CMK (cell line): ENCODE data around the gene GLMP.
"Not testable (repeated sequence)": the region's sequence is repeated elsewhere in the genome, so short reads cannot be mapped to it uniquely, and the experiment has no call there.

Experiments used
- DNase-seq: peaks from one replicate; pipeline ENCODE4 v3.0.0-alpha.2; 2010; ENCODE audit warnings: low read depth

GLMP gene, protein sequence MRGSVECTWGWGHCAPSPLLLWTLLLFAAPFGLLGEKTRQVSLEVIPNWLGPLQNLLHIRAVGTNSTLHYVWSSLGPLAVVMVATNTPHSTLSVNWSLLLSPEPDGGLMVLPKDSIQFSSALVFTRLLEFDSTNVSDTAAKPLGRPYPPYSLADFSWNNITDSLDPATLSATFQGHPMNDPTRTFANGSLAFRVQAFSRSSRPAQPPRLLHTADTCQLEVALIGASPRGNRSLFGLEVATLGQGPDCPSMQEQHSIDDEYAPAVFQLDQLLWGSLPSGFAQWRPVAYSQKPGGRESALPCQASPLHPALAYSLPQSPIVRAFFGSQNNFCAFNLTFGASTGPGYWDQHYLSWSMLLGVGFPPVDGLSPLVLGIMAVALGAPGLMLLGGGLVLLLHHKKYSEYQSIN

DNA sequence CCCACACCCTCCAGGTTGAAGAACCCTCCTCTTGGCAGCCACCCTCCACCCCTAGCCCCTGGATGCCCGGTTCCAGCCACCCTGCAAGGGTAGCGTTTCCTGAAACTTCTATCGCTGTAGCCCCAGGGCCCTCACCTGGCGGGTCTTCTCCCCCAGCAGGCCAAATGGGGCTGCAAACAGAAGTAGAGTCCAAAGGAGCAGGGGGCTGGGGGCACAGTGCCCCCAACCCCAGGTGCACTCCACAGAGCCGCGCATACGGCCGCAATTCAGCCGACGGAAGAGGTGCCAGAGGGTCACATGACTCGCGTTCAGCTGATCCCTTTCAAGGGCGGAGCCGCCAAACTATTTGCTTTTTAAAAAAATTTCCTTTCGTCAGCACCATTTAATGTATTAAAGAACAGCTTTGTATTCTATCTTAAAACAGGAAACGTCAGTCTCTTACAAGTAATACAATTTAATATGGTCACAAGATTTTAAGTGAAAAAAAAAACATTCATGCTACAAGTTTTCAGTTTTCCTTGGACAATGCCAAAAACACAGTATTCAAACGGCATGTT, at the start of gene GLMP:
Gene GLMP (minus strand): TSS at position 289 of the 557 bp plus-strand sequence. CDS start 34 bp downstream, at position 255.
- DNase-seq, result no peak

DNA sequence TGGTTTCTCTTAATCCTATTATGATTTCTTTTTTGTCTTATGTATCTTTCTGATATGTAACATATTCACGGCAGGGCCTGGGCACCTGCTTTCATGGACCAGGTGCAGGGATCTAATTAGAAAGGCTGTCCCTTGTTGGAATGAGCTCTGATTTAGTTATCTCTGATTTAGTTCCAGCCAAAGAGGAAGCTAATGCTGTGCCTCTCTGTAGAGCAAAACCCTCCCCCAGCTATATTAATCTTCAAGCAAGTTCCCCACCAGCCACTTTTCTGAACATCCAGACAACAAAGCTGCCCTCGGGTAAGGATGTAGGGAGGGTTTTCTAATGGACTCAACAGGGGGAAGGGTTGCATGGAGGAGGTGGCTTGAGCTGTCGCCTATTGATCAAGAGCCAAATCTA, 48.9 kb upstream of the GLMP start:
- DNase-seq, result no peak

DNA sequence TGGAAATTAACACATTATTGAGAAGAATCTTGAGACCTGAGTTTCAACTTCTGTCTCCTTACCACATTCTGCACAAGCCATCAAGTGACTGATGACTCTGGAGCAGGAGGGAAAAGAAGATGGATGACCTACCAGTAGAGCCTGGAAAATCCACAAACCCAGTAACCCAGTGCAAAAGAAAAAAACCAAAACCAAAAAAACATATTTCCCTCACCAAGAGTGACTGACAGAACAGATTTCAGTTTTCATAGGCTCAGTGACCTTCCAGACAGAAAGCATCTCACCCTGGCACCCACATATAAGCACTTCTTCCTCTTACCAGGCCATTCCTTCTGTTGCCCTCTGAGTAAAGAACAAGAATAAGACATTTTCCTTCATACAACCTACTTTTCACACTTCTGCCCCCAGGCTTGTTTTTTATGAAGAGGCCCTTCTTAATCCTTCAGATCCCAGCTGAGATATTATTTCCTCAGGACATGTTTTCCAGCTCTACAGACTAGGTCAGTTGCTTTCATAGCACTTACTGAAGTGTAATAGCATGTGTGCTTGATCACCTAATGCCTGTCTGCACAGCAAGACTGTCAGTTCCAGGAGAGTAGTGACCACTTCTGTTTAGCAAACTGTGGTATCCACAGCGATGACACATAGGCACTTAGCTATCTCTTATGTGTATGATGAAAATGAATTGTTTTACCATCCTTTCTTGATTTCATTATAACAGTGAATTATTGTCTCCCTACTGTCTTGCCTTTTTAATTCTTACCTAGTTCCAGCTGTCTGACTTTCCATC, 46.9 kb upstream of the GLMP start:
- DNase-seq, result no peak

DNA sequence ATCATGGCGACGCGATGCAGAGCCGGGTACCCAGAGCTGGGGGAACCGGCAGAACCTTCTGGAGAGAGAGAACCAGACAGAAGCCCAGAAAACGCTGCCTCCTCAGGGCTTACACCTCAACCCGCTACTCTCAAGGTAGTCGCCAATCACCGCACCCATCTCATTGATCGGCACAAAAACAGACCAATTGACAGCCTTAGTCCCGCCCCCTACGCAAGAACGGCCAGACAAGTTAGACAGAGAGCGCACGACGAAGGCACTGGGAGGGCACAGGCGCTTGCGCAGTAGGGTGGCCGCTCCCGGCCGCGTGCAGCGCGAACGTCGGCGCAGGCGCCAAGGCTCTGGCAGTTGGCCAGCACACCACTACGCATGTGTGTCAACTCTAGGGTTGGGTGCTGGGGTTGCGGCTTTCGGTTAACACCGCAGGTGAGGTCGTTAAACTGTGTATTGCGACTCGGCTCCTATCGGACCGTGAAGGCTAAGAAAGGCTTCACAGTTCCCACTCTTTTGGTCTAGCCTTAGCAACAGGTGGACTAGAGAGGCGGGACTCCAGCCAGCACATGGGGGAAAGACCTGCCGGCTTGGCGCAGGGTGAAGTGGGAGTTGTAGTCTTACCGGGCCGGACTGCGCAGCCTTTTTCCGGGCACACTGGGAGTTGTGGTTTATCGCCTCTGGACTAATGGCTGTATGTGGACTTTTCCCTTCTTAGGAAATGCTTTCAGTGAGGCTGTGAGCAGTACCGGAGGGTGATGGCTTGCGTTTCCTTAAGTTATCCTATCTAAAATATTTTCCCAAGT, 42.9 kb upstream of the GLMP start, which contains the start of the genes CCT3 and TSACC:
Gene CCT3 (minus strand): TSS at position 113 of the 797 bp plus-strand sequence. CDS start 108 bp downstream, at position 5.
Gene TSACC (plus strand): TSS at position 347 of the 797 bp plus-strand sequence. CDS start 1,232 bp downstream, outside the sequence.
- peak; percentile 100 for DNase-seq

DNA sequence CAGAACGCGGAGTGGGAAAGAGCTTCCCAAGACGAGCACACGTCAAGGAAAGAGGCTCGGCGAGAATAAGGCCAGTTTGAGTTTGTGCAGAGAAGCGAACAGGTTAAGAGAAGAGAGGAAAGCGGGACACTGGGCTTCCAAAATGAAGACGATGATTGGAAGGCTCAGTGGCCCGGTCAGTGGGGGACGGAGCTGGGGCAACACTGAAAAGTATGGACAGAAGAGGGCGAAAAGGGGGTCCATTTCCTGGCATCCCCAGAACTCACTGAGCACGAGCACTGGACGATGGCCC, 42.4 kb upstream of the GLMP start:
- no peak for DNase-seq

DNA sequence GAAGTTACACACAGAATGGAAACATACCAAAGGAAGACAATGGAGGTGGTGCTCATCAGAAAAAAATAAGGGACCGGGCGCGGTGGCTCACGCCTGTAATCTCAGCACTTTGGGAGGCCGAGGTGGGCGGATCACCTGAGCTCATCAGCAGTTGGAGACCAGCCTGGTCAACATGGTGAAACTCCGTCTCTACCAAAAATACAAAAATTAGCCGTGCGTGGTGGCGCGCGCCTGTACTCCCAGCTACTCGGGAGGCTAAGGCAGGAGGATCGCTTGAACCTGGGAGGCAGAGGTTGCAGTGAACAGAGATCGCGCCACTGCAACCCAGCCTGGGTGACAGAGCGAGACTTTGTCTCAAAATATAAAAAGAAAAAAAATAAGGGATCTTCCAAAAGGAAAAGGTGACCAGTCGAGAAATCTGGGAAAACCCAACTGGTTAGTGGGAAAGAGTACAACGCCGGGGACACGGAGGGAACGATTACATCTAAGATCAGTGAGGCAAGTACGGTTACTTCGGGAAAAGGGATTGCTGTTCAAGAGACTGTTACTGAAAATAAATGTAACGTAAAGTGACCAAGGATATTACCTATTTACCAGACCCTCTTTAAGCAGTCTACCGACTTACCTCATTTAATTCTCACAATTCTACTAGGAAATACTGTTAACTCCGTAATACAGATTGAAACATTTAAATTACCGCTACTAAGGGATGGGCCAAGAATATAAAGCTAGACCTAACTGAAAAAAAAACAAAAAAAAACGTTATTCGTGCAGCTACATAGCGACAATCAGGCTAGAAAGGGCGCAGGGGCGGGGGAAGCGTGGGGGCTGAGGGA, 41.8 kb upstream of the GLMP start:
- DNase-seq, result no peak

DNA sequence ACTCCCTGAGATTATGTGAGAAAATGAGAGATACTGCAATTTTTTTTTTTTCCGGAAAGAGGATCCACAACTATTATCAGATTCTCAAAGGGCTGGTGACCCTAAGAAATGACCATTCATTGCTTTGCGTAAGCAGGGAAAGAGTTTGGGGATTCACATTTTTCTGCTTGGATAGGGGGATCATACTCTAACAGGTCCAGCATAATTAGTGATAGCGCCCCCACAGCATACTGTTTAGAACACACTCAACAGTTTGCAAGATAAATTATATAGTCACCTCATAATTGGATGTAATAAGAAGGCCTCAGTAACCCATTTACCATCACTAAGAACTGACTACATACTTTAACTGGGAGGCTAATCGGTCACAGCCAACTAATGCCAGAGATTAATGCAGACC, 40.8 kb upstream of the GLMP start:
- DNase-seq, result peak; percentile 22

DNA sequence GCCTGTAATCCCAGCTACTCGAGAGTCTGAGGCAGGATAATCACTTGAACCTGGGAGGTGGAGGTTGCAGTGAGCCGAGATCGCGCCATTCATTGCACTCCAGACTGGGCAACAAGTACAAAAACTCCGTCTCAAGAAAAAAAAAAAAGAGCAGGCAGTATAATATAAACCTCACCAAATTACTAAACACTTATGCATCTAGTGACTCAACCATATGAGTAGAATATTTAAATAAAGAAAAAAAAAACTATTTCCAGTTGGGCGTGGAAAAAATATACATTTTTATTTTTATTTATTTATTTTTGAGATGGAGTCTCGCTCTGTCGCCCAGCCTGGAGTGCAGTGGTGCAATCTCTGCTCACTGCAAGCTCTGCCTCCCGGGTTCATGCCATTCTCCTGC, 27.7 kb upstream of the GLMP start:
- DNase-seq, result not testable (repeated sequence)

DNA sequence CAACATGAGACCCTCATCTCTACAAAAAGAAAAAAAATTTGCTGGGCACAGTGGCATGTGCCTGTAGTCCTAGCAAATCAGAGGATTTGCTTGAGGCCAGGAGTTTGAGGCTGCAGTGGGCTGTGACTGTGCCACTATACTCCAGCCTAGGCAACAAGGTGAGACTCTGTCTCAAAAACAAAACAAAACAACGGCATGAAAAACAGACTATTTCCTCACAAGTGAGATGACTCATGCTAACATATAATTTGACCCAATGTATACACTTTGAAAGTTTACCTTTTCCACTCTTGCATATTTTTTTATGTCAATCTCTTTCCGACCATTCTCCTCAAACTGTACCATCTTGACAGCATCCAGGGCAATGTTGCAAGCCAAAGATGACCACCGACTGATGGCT, 25.1 kb upstream of the GLMP start:
- DNase-seq, result no peak

DNA sequence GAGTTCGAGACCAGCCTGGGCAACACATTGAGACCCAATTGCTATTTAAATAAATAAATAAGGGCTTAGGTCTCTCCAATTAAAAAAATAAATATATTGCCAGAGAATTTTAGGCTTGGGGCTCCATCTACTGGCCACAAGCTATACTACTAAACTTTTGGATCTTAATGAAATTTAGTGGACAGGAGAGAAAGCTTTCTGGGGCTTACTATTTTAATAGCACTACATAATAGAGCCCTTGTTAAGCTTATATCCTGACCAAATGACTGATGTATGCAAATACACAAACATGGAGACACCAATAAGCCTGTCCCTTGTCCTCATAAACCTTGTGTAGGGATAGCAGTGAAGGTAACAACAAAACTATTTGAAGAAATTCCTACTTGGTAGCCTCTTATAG, 24.2 kb upstream of the GLMP start:
- no peak for DNase-seq

DNA sequence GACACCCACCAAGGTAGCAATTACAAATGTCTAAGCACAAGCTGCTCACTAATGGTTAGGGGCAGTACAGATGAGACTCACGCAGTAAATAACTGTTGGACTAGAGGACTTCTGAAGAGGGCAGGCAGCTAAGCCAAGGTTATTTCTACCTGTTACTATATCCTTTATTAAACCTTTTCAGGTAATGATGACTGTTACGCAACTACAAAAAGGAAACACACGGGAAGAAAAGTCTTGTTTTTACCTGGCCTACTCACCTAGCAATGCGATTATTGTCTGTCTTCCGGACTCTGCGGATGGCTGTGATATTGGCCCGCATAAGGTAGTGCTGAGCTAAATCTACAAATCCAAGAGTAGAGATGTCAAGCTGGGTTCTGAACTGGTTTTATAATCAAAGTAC, 21.4 kb upstream of the GLMP start:
- no peak for DNase-seq

DNA sequence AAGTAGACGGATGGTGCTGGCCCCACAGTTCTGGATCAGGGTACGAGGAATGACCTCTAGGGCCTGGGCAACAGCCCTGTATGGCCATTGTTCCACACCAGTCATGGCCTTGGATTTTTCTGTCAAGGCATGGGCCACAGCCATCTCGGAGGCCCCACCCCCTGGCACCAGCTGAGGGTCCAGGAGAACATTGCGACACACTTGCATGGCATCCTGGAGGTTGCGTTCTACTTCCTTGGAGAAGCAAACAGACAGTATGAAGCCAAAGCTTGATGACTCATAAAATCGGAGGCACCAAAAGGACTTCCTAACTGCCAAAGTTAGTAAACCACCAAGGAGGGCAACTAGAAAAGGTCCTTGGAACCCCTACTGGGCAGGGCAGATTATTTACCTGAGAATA, 15.5 kb upstream of the GLMP start:
- no peak for DNase-seq

DNA sequence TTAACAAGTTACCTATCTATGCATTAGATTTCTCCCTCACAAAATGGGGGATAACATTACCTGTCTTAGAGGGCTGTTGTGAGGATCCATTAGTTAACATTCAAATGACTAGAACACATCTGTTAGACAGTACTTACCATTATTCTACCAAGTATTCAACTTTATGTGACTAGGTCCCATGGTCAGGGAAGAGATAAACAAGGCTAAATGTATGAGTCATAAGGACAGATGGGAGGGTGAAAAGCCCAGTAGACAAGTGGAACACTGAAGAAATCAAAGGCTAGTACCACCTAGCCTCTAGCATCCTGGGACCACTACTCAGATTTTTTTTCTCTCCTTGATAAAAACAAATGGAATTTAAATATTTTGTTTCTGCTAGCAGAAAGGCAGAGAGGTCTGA, 12.6 kb upstream of the GLMP start:
- DNase-seq, result no peak

DNA sequence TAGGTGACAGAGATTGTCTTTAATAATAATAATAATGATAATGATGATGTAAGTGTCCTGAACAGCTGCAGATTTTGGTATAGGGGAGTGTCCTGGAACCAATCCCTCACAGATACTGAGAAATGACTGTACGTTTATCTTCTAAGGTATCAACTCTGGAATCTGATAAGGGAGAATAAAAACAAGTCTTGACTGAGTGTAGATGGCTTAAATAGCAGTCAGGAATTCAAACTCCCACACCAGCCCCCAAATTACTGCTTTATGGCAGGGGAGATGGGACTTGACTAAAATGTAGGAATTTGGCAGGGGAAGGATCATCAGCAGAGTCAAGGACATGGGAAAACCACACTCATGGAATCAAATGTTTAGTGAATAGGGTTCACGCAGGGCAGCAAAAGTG, 9.7 kb upstream of the GLMP start:
- no peak for DNase-seq

DNA sequence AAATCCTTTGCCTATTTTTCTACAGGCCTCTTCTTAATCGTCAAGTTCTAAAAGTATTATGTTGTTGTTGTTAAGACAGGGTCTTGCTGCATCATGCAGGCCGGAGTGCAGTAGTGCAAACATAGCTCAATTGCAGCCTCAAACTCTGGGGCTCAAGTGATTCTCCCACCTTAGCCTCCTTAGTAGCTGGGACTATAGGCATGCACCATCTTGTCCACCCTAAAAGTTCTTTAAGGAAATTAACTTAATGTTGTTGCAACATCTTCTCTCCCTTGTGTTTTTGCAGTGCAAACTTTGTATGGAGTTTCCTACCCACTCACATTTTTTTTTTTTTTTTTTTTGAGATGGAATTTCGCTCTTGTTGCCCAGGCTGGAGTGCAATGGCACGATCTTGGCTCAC, 7.8 kb upstream of the GLMP start:
- no peak for DNase-seq

DNA sequence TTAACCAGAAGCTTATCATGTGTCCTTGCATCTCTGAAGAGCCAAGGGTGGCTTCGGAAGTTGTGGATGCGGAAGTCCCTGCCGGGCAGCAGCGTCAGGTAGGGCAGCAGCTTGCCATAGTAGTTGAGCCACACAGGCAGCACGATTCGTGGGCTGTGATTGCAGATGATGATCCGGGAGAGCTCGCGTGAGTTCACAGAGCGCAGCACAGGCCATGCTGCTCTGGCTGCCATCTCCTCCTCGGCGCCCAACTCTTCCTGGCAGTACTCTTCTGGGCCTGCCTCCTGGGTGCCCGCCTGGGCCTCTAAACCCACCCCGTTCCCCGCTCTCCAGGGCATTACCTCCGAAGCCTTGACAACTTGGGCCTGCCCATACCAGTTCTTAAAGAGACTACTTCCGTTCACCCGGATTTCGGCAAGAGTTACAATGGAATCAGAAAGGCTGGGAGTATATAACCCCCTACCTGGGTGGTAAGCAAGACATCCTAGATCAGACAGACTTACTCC, 3.4 kb upstream of the GLMP start, which contains the start of gene VHLL:
Gene VHLL (minus strand): TSS at position 456 of the 506 bp plus-strand sequence. CDS start 118 bp downstream, at position 338.
- no peak for DNase-seq

DNA sequence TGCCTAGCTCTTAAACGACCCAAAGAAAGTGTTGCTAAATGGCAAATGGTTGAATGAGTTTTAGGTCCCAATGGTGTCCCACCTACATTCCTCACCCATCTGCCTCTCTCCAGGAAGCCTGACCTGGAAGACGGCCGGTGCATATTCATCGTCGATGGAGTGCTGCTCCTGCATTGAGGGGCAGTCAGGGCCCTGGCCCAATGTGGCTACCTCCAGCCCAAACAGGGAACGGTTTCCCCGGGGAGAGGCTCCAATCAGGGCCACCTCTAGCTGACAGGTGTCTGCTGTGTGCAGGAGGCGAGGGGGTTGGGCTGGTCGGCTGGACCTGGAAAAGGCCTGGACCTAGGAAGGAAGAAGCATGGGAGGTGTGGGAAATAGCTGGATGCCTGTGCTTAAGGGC, 1.6 kb downstream of the GLMP start:
- no peak for DNase-seq

DNA sequence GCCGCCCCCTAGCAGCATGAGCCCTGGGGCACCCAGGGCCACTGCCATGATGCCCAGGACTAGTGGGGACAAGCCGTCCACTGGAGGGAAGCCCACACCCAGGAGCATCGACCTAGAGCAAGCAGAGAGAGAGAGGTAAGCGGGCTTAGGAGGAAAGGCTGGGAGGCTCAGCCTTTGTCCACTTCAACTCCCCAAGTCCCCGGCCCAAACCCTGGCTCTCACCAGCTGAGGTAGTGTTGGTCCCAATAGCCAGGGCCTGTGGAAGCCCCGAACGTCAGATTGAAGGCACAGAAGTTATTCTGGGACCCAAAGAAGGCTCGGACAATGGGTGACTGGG, 2.4 kb downstream of the GLMP start:
- no peak for DNase-seq

DNA sequence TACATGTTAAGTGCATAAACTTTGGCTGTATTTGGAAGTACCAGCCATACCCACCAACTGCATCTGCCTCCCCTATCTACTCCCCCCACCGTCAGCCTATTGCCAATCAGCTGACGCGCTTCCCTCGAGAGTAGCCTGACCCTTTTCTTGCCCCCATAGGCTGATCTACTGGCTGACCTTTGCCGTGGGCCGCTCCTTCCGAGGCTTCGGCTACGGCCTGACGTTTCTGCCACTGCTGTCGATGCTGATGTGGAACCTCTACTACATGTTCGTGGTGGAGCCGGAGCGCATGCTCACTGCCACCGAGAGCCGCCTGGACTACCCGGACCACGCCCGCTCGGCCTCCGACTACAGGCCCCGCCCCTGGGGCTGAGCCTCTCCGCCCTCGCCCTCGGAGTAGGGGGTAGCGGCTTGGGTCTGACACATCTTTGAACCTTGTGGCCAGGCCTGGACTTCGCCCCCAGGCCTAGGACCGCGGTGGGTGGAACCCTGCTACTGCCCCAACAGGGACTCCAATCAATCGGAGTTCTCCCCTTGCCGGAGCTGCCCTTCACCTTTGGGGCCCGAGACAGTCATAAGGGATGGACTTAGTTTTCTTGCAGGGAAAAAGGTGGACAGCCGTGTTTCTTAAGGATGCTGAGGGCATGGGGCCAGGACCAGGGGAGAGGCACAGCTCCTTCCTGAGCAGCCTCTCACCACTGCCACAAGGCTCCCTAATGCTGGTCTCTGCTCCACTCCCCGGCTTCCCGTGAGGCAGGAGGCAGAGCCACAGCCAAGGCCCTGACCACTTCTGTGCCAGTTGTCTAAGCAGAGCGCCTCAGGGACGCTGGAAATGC, 4.0 kb downstream of the GLMP start:
- no peak for DNase-seq

DNA sequence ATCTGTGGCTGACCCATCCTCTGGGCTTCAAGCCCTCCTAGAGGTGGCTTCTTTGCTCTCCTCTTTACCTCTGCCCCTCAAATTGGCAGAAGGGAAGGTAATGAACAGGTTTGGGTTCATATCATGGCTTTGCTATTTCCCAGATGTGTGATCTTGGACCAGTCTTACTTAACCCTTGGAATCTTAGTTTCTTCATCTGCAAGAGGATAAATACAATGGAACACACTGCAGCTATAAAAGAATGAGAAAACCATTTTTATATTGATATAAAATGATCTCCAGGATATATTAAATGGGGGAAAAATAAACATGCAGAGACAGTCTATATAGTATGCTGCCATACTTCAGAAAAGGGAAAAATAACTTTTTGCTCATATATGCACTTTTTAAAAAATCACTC, 5.6 kb downstream of the GLMP start:
- no peak for DNase-seq
